ENCODE data around the gene RGS1. TPM values are rescaled to one million over a fixed set of nuclear protein-coding genes. Genes with fewer than 3 reads are reported as not detected.

The RGS1 gene
- total and polyA plus RNA-seq, 2 of the 4 experiments (the other 2 are of a cell fraction) = not detected

DNA sequence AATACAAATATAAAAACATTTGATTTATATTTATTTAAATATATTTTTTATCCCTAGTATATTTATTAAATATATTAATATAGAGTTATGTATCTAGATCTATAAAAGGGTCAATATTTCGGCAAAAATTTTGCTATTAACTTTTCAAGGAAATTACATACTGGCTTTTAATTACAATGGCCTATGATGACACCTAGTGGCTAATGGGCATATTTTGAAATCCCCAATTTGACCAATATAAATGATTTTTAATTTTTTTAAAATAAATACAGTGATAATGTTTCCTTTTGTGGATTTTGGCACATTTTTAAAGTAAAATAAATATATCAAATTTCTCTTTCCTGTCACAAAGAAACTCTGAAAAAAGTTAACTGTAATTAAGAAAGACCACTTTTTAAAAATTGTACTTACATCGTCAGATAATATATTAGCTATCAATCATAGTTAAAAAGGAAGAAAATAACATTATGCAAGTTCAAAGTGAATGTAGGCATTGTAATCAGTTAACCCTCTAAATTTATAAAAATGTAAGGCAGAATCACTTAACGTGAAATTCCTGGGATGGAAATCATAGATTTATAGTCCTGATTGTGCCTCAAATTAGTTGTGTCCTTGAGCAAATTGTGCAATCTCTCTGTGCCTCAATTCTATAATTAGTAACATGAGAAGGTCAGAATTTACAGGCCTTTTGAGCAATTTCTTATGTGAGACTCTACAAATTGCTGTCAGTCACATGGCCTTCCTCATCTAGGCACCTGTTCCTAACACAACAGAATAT is 34.7 kb downstream of the RGS1 start (continued):
- TF ChIP-seq MAFK (IDR thresholded peaks at IDR 0.05; ENCODE audit: low read depth, low read length) = no peak

GRCh38 chr1:192615055-192615454 is 39.5 kb downstream of the RGS1 start:
- no TSS peak for BruUV-seq (replicated peaks)
- Histone ChIP-seq H3K36me3 (ENCODE audit: control insufficient read depth, insufficient read depth, low read length) (no peaks in the 10 kb centered on the region), H4K5ac (ENCODE audit: low read depth, low read length) (no peak overlapping the region), H2AK9ac (replicated peaks; ENCODE audit: low read depth, low read length, poor library complexity) (no peak overlapping the region), H3K4me1 (ENCODE audit: control insufficient read depth, insufficient read depth, low read length) (no peaks in the 10 kb centered on the region), H3K9me3 (ENCODE audit: control insufficient read depth, insufficient read depth, low read length) (no peaks in the 10 kb centered on the region), H2BK120ac (ENCODE audit: low read depth, low read length) (no peak overlapping the region), H2AK5ac (ENCODE audit: low read depth, low read length) (no peak overlapping the region), H4K8ac (ENCODE audit: low read depth in 2 of 2, low read length in 2 of 2) (no peak overlapping the region), H3K79me1 (ENCODE audit: low read depth in 1 of 2, low read length in 2 of 2) (no peaks in the 10 kb centered on the region), H4K91ac (ENCODE audit: insufficient read depth, low read depth, low read length) (no peak overlapping the region), H3K23ac (ENCODE audit: low read depth, low read length) (no peak overlapping the region), H3K9ac (ENCODE audit: low read depth, low read length) (no peak overlapping the region), H2BK20ac (ENCODE audit: low read depth, low read length) (no peak overlapping the region), H2AFZ (replicated peaks; ENCODE audit: low read length, poor library complexity) (no peak overlapping the region), H3K14ac (replicated peaks; ENCODE audit: low read depth, low read length) (no peak overlapping the region), H3K18ac (ENCODE audit: low read depth, low read length) (no peak overlapping the region), H4K20me1 (ENCODE audit: insufficient read depth, low read length) (no peaks in the 10 kb centered on the region), H2BK15ac (ENCODE audit: low read depth, low read length) (no peak overlapping the region), H3K56ac (ENCODE audit: extremely low read depth, insufficient read depth, low read length) (no peak overlapping the region), H3K9me1 (ENCODE audit: insufficient read depth, low read length) (0 out of 2 replicates have a peak, but pooled peaks cover 2% of the 10 kb centered on the region), H3K4me3 (ENCODE audit: insufficient read depth, low read depth, low read length) (no peak overlapping the region), H3K27me3 (ENCODE audit: control insufficient read depth, insufficient read depth, low read length) (no peaks in the 10 kb centered on the region), H3K4ac (ENCODE audit: low read depth, low read length) (no peak overlapping the region), H3K27ac (ENCODE audit: insufficient read depth, low read length) (no peak overlapping the region), H2BK5ac (ENCODE audit: low read depth, low read length, poor library complexity, severe bottlenecking) (no peak overlapping the region), H3K4me2 (ENCODE audit: low read depth, low read length) (no peak overlapping the region)
- ATAC-seq (ENCODE audit: low read depth) (no peak), DNase-seq (no peak)
- no CpG with 5 or more reads among the region's 1 CpG for WGBS, 2 experiments (ENCODE audit: extremely low coverage in 2 of 2, insufficient read length in 1 of 2)
- intact Hi-C loops (cut with micrococcal nuclease) (no loop called here), in situ Hi-C loops (cut with MboI; ENCODE audit: low sequenced_read_pairs) (no loop called here), dilution Hi-C loops (cut with HindIII; ENCODE audit: low sequenced_read_pairs, unreplicated experiment) (no loop called here)
- ChIA-PET POLR2A (ENCODE audit: unreplicated experiment) (no interaction called here), CTCF (no interaction called here)
- TF ChIP-seq CTCF (conservative IDR thresholded peaks at IDR 0.05; ENCODE audit: low read depth, low read length) (no peak), RCOR1 (IDR thresholded peaks at IDR 0.05; ENCODE audit: insufficient replicate concordance, low read length) (no peak), FOS (IDR thresholded peaks at IDR 0.05; ENCODE audit: low read depth, low read length) (no peak), USF2 (IDR thresholded peaks at IDR 0.05; ENCODE audit: low read depth, low read length) (no peak), MXI1 (IDR thresholded peaks at IDR 0.05; ENCODE audit: borderline replicate concordance, low read depth, low read length) (no peak), CHD1 (IDR thresholded peaks at IDR 0.05; ENCODE audit: low read depth, low read length) (no peak), POLR2A (IDR thresholded peaks at IDR 0.05; ENCODE audit: low read depth, low read length) (no peak), MAZ (IDR thresholded peaks at IDR 0.05; ENCODE audit: borderline replicate concordance, low read depth, low read length) (no peak), SMC3 (IDR thresholded peaks at IDR 0.05; ENCODE audit: low read depth, low read length) (no peak), RAD21 (IDR thresholded peaks at IDR 0.05; ENCODE audit: low read length) (no peak), NFE2L2 (IDR thresholded peaks at IDR 0.05; ENCODE audit: low read depth, low read length) (no peak), CEBPB (IDR thresholded peaks at IDR 0.05; ENCODE audit: low read depth, low read length) (no peak), RFX5 (IDR thresholded peaks at IDR 0.05; ENCODE audit: low read depth, low read length) (no peak), BHLHE40 (IDR thresholded peaks at IDR 0.05; ENCODE audit: low read depth, low read length) (no peak), MAFK (IDR thresholded peaks at IDR 0.05; ENCODE audit: low read depth, low read length) (no peak)
